Epithelial cell of prostate (primary cell): ENCODE data around the gene BAIAP2L1.
"Not testable (repeated sequence)": the region's sequence is repeated elsewhere in the genome, so short reads cannot be mapped to it uniquely, and the experiment has no call there.

ENCODE experiments used
- DNase-seq: peaks from one replicate; pipeline ENCODE4 v3.0.0-alpha.2; 2011; ENCODE audit warnings: low read depth, low spot score
- H3K27ac ChIP-seq: fragments of 450-650 bp; 2 replicates; pipeline ENCODE4 v1.5.1; 2017; ENCODE audit warnings: mild to moderate bottlenecking

Gene BAIAP2L1

DNA sequence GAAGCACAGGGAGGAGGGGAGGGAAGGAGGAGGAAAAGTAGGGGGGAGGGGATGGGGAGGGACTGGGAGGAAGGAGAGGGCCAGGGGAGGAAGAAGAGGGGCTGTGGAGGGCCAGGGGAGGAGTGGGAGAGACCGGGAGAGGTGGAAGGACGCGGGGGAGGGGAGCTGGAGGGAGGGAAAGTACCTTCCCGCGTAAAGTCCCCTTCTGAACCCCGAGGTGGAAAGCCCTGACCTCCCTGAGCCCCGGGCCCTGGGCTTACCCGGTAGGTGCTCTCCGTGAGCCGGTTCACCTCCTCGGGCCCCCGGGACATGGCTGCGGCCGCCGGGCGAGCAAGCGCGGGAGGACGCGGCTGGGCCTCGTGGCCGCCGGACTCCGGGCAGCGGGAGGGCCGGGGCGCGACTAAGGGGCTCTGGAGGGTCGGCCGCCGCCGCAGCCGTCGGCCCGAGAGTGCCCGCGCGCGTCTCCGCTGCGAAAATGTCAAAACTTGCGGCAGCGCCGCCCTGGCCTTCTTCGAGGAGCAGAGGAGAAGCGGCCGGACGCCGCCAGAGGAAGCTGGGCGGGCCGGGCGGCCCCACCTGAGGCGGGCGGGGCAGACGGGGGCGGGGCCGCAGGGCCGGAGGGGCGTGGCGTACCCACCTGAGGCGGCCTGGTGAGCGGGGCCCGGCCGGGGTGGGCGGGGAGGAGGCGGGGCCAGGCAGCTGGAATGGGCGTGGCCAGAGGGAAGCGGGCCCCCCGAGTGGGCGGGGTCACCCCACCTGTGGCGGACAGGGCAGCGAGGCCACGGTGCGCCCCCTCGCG, at the start of gene BAIAP2L1:
BAIAP2L1 (minus strand) TSS at position 549 of the 799 bp plus-strand sequence; CDS start at position 311, 238 bp downstream.
- peak within 1 kb of the TSS; percentile 96 for H3K27ac ChIP-seq
- DNase-seq, result no peak

GRCh38 chr7:98448766-98449165, 47.9 kb upstream of the BAIAP2L1 start:
- no peak for DNase-seq
- no peak overlapping the region for H3K27ac ChIP-seq

DNA sequence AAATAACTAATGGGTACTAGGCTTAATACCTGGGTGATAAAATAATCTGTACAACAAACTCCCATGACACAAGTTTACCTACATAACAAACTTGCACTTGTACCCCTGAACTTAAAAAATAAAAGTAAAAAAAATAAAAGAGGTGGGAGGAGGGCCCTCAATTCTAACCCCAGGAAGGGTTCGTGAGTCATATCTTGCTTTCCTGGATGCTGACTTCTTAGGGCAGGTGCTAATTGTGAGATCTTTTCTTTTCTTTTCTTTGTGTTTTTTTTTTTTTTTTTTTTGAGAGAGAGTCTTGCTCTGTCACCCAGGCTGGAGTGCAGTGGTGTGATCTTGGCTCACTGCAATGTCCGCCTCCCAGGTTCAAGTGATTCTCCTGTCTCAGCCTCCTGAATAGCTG, 40.1 kb upstream of the BAIAP2L1 start:
- not testable (repeated sequence) for DNase-seq, H3K27ac ChIP-seq

DNA sequence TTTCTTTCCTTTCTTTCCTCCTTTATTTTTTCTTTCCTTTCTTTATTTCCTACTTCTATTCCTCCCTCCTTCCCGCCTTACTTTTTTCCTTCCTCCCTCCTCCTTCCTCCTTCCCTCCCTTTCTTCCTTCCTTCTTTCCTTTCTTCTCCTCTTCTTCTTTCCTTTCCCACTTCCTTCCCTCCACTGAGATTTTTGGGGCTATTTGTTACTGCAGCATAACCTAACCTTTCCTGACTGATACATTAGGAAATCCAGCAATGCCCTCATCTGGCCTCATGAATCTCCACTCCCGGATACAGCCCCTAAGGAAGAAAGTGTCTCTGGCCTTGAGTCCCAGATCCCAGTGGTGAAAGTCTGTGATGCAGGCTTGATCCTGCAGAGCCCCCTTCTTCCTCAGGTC, 38.6 kb upstream of the BAIAP2L1 start:
- DNase-seq, result no peak
- H3K27ac ChIP-seq, result no peak overlapping the region

DNA sequence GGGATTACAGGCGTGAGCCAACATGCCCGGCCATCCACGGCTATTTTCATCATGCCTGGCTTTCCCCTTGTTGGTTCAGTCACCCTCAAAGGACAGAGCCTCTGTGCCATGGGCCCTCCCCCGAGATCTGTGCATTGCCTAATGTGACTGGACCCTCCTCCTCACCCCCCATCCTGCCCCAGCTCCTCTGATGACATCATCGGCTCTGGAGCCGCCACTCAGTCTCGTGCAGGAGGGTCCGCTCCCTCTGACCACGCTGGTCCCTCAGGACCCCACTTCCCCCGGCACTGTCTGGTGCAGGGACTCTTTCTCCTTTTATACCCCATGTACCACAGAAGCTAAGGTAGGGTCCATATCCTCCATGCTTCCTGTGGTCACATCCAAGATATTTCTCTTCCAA, 33.2 kb upstream of the BAIAP2L1 start:
- no peak for DNase-seq
- H3K27ac ChIP-seq, result no peak overlapping the region

GRCh38 chr7:98429799-98430198, 28.9 kb upstream of the BAIAP2L1 start:
- no peak overlapping the region for H3K27ac ChIP-seq
- no peak for DNase-seq

GRCh38 chr7:98423043-98423442, 22.2 kb upstream of the BAIAP2L1 start:
- H3K27ac ChIP-seq, result no peak overlapping the region
- no peak for DNase-seq

DNA sequence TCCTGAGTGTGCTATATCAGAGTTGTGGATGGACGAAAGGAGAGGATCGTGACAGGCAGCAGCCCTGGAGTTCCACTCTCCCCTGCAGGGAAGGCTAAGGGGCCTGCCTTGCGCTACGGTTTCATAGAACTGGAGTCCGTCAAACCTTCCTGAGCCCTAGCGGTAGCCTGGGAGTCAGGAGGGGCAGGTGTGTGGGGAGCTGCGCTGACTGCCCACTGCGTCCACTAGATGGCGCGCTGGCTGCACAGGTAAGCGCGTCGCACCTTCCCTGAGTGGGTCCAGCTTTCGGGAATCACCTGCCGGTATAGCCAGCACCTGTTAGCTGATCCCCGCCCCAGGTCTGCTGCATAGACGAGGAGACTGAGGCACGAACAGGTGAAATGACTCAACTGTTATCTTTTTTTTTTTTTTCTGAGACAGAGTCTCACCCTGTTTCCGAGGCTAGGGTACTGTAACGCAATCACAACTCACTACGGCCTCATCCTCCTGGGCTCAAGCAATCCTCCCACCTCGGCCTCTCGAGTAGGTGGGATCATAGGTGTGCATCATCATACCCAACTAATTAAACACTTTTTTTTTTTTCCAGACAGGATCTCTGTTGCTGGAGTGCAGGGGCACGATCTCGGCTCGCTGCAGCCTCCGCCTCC, 20.2 kb upstream of the BAIAP2L1 start:
- no peak for DNase-seq
- no peak overlapping the region for H3K27ac ChIP-seq

DNA sequence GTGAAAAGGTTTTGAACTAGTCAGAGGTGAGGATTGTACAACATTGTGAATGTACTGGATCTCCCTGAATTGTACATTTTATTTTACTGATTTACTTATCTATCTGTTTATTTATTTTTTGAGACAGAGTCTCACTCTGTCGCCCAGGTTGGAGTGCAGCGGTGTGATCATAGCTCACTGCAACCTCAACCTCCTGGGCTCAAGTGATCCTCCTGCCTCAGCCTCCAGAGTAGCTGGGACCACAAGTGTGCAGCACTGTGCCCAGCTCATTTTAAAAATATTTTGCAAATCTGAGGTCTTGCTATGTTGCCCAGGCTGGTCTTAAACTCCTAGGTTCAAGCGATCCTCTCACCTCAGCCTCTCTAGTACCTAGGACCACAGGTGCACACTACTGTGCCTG, 19.1 kb upstream of the BAIAP2L1 start:
- not testable (repeated sequence) for DNase-seq
- peak overlapping the region; percentile 94 for H3K27ac ChIP-seq

- DNase-seq, result not testable (repeated sequence)
- H3K27ac ChIP-seq, result peak overlapping the region; percentile 94
Measured at GRCh38 chr7:98419316-98419691, 18.4 kb upstream of the BAIAP2L1 start.

DNA sequence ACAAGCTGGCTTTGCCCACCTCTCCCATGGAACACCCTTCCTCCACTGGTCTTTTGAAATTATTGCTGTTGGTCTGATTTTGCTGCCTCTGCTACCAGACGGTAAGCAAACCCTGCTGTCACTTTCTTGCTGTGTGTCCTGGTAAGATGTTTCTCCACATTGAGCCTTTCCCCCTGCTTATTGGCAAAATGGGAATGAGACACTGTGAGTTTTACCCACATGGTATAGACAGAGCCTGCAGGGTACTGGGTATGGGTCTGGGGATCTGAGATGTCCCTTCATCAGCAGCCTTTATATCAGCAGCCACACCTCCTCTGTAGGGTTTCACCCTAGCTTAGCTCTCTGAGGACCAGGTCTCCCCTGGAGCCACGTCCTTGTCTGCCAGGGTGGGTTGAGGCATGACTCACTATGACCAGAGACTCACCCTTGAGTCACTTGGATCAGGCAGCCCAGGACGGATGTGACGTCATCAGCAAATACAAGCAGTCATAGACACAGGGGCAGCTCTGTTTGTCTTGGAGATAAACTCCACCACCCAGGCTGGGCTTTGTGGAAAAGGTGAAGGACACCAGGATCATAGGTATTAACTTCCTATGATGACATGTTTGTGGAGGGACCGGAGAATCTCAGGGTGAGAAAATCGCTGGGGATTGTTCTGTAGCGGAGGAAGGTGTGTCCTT, 17.9 kb upstream of the BAIAP2L1 start:
- H3K27ac ChIP-seq, result peak overlapping the region; percentile 94

DNA sequence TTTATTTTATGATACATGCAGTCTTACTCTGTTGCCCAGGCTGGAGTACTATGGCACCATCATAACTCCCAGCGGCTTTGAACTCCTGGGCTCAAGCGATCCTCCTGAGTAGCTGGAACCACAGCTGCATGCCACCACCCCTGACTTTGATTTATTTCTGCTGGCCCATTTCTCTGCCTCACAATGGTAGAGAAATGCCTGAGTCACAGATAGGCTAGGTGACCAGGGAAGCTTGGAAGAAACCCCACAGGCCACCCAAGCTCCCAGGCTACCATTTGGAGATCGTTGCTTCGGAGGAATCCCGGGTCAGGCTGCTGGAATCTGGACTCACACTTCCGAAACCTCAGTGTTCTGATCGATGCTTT, 17.4 kb upstream of the BAIAP2L1 start:
- DNase-seq, result no peak
- H3K27ac ChIP-seq, result peak overlapping the region; percentile 94

More for the DNA sequence above, 17.9 kb upstream of the BAIAP2L1 start:
- peak; percentile 97 for DNase-seq

DNA sequence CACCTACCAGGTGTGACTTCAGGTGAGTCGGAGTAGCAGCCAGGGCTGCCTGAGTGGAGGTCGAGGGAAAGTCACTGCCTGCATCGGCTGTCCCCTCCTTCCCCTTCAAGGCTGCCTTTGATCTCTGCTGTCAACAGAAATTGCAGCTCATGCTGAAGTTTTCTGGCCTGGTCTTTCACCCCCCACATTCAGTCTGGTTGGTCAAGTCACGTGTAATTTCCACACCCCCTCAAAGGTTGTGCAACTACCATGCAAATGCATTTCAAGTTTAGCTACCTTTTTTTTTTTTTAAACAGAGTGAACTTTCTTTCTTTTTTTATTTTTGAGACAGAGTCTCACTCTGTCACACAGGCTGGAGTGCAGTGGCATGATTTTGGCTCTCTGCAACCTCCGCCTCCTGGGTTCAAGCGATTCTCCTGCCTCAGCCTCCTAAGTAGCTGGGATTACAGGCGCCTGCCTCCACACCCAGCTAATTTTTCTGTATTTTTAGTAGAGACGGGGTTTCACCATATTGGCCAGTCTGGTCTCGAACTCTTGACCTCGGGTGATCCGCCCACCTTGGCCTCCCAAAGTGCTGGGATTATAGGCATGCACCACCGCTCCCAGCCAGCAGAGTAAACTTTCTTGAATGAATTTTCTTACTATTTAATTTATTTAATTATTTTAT, 16.8 kb upstream of the BAIAP2L1 start:
- H3K27ac ChIP-seq, result peak overlapping the region; percentile 94
- not testable (repeated sequence) for DNase-seq

- no peak for DNase-seq
- H3K27ac ChIP-seq, result no peak overlapping the region
Measured at GRCh38 chr7:98414205-98414900, 13.5 kb upstream of the BAIAP2L1 start.

GRCh38 chr7:98413655-98414054, 12.8 kb upstream of the BAIAP2L1 start:
- not testable (repeated sequence) for DNase-seq, H3K27ac ChIP-seq

DNA sequence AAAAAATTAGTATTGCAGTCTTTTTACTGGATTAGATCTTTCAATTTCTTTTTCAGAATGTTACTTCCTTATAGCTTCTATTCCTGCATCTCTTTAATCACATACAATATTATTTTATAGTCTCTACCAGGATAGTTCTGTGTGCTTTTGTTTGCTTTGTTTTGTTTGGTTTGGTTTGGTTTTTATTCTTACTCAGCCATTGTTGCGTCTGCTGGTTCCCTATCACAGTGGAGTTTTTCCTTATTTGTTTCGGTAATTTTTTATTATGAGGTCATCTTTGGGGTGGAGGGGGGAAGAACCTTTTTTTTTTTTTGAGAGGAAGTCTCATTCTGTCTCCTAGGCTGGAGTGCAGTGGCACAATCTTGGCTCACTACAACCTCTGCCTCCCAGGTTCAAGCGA, 9.0 kb upstream of the BAIAP2L1 start:
- no peak for DNase-seq

GRCh38 chr7:98408146-98408545, 7.3 kb upstream of the BAIAP2L1 start:
- not testable (repeated sequence) for DNase-seq, H3K27ac ChIP-seq

More for the DNA sequence above, 9.0 kb upstream of the BAIAP2L1 start:
- H3K27ac ChIP-seq, result no peak overlapping the region

GRCh38 chr7:98406827-98407226, 5.9 kb upstream of the BAIAP2L1 start:
- H3K27ac ChIP-seq, result no peak overlapping the region
- no peak for DNase-seq

DNA sequence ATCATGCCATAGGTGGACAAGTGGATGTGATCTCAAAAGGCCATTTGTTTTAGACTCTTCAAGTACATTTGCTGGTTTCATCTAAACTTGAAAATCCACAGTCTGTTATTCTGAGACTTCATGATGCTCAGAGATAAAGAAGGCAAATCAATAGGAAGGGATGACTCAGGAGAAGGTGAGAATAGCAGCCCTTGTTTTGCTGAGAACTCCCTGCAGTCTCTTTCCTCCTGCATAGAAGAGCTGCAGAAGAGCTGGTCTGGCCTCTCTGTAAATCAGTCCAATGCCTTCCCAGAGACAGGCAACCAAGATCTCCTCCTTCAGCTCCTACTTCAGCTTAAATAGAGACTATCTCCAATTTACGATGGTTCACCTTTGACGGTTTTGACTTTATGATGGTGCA, 4.0 kb upstream of the BAIAP2L1 start:
- no peak for DNase-seq

More for the DNA sequence above, 4.0 kb upstream of the BAIAP2L1 start:
- H3K27ac ChIP-seq, result no peak overlapping the region
